SK-N-SH (cell line): ENCODE results near the gene ARHGAP26. TPM values are rescaled to one million over a fixed set of nuclear protein-coding genes. Genes with fewer than 3 reads are reported as not detected.

Experiments
- CTCF ChIA-PET: fragments of 300-600, 350-600 bp; formaldehyde crosslinking; extraction: SDS; loops from one replicate; lab custom pipeline; 2021; lab: Yijun Ruan, JAX
- POLR2A ChIA-PET: fragments of 350-600 bp; sonication (Branson Sonifier 250); formaldehyde crosslinking; extraction: SDS; loops from one replicate; lab custom pipeline; 2020; ENCODE audit warnings: antibody characterized with exemption, inconsistent platforms; lab: Yijun Ruan, JAX
- DNase-seq: peaks from one replicate; pipeline ENCODE4 v3.0.0; 2012
- H2AFZ ChIP-seq: fragments of 200-600 bp; sonication (generic); 2 replicates; pipeline ENCODE4 v1.8.1; 2016; ENCODE audit warnings: antibody characterized with exemption, mild to moderate bottlenecking, low read depth
- H3F3A ChIP-seq: fragments of 200-600 bp; sonication (generic); replicated peaks from 2 replicates; pipeline ENCODE3; 2016; ENCODE audit warnings: antibody characterized with exemption, mild to moderate bottlenecking; ENCODE audit not compliant: insufficient read depth
- H3K27ac ChIP-seq, 2 experiments: fragments of 200-500 bp in 1 of 2; fragments of 200-600 bp in 1 of 2; sonication (Bioruptor generic) in 1 of 2; sonication (generic), shearing (Covaris generic) in 1 of 2; 2 replicates each; pipeline versions ENCODE4 v1.5.1 to v1.6.1; 2014 to 2016; ENCODE audit warnings: low read depth in 2 of 2, inconsistent platforms in 1 of 2, low read length in 1 of 2, mild to moderate bottlenecking in 1 of 2, mixed read lengths in 1 of 2
- H3K27me3 ChIP-seq: fragments of 200-600 bp; sonication (generic), shearing (Covaris generic); 2 replicates; pipeline ENCODE4 v1.6.1; 2016; ENCODE audit warnings: mixed run types; ENCODE audit not compliant: insufficient read depth
- H3K36me3 ChIP-seq, 2 experiments: fragments of 200-500 bp in 1 of 2; fragments of 200-600 bp in 1 of 2; sonication (Bioruptor generic) in 1 of 2; sonication (generic) in 1 of 2; replicated peaks in 1 of 2; 2 replicates each; pipeline versions ENCODE3 to v1.5.1; 2014 to 2016; ENCODE audit warnings: low read length in 1 of 2, mild to moderate bottlenecking in 1 of 2; ENCODE audit not compliant: insufficient read depth in 2 of 2, control insufficient read depth in 1 of 2
- H3K4me1 ChIP-seq, 2 experiments: fragments of 200-500 bp in 1 of 2; fragments of 200-600 bp in 1 of 2; sonication (Bioruptor generic) in 1 of 2; sonication (generic), shearing (Covaris generic) in 1 of 2; 2 replicates each; pipeline versions ENCODE4 v1.5.1 to v1.6.1; 2014 to 2016; ENCODE audit warnings: low read depth in 1 of 2, low read length in 1 of 2, mixed run types in 1 of 2; ENCODE audit not compliant: insufficient read depth in 2 of 2, control insufficient read depth in 1 of 2
- H3K4me2 ChIP-seq: fragments of 200-600 bp; sonication (generic), shearing (Covaris generic); 2 replicates; pipeline ENCODE4 v1.6.1; 2017; ENCODE audit warnings: mixed run types
- H3K4me3 ChIP-seq, 2 experiments: fragments of 200-500 bp in 1 of 2; fragments of 200-600 bp in 1 of 2; sonication (Bioruptor generic) in 1 of 2; sonication (generic), shearing (Covaris generic) in 1 of 2; 2 replicates each; pipeline versions ENCODE4 v1.5.1 to v1.8.1; 2014 to 2016; ENCODE audit warnings: low read depth in 2 of 2, inconsistent platforms in 1 of 2, low read length in 1 of 2, mild to moderate bottlenecking in 1 of 2, mixed read lengths in 1 of 2, moderate library complexity in 1 of 2
- H3K79me2 ChIP-seq: fragments of 200-600 bp; sonication (generic); 2 replicates; pipeline ENCODE4 v1.8.1; 2017; ENCODE audit warnings: mild to moderate bottlenecking; ENCODE audit not compliant: insufficient read depth
- H3K9ac ChIP-seq: fragments of 200-600 bp; sonication (generic); 2 replicates; pipeline ENCODE4 v1.6.1; 2017; ENCODE audit warnings: mixed run types
- H3K9me2 ChIP-seq: fragments of 200-600 bp; sonication (generic); 2 replicates; pipeline ENCODE4 v1.6.1; 2017; ENCODE audit warnings: mixed run types
- H3K9me3 ChIP-seq: fragments of 200-600 bp; sonication (generic); 2 replicates; pipeline ENCODE4 v1.6.1; 2017; ENCODE audit warnings: mixed run types, mild to moderate bottlenecking, moderate library complexity
- H4K20me1 ChIP-seq: fragments of 200-600 bp; sonication (generic); 2 replicates; pipeline ENCODE4 v1.6.1; 2017; ENCODE audit warnings: mild to moderate bottlenecking, mixed run types; ENCODE audit not compliant: insufficient read depth
- CHD2 ChIP-seq: fragments of 150-350 bp; IDR thresholded peaks from 2 replicates; pipeline ENCODE4 v1.6.1; 2018; ENCODE audit warnings: low read length; ENCODE audit not compliant: partially characterized antibody
- ELF1 ChIP-seq: IDR thresholded peaks from 2 replicates; pipeline ENCODE4 v1.4.0; 2012
- EP300 ChIP-seq, 2 experiments: IDR thresholded peaks; 2 replicates each; pipeline versions ENCODE4 v1.4.0 to v1.6.1; 2012; ENCODE audit warnings: borderline replicate concordance in 1 of 2, low read depth in 1 of 2, low read length in 1 of 2
- EZH2phosphoT487 ChIP-seq: fragments of 200-600 bp; sonication (generic); IDR thresholded peaks from 2 replicates; pipeline ENCODE4 v1.6.1; 2017; ENCODE audit warnings: low read depth, mixed run types, mild to moderate bottlenecking, antibody characterized with exemption, moderate library complexity, borderline replicate concordance
- FOSL2 ChIP-seq: IDR thresholded peaks from 2 replicates; pipeline ENCODE4 v1.4.0; 2012; ENCODE audit warnings: low read depth, mild to moderate bottlenecking, moderate library complexity, borderline replicate concordance
- GABPA ChIP-seq: IDR thresholded peaks from 2 replicates; pipeline ENCODE4 v1.4.0; 2012; ENCODE audit warnings: low read depth, mild to moderate bottlenecking
- GATA2 ChIP-seq: sonication (generic); formaldehyde crosslinking; IDR thresholded peaks from 2 replicates; pipeline ENCODE4 v1.5.0; 2020; ENCODE audit warnings: mild to moderate bottlenecking, missing genetic modification reagents
- IRF3 ChIP-seq: fragments of 150-350 bp; IDR thresholded peaks from 2 replicates; pipeline ENCODE4 v1.6.1; 2016; ENCODE audit warnings: mild to moderate bottlenecking, low read depth, low read length
- JUND ChIP-seq: IDR thresholded peaks from 2 replicates; pipeline ENCODE4 v1.4.0; 2012
- MEF2A ChIP-seq: IDR thresholded peaks from 2 replicates; pipeline ENCODE4 v1.4.0; 2012; ENCODE audit warnings: low read depth, borderline replicate concordance
- NFIC ChIP-seq: IDR thresholded peaks from 2 replicates; pipeline ENCODE4 v1.4.0; 2012; ENCODE audit warnings: borderline replicate concordance
- RFX5 ChIP-seq: IDR thresholded peaks from 2 replicates; pipeline ENCODE4 v1.6.1; 2012; ENCODE audit warnings: mild to moderate bottlenecking, improper control_type of control experiment, low read length
- RXRA ChIP-seq: IDR thresholded peaks from 2 replicates; pipeline ENCODE4 v1.4.0; 2012; ENCODE audit warnings: low read depth, mild to moderate bottlenecking, borderline replicate concordance
- SIN3A ChIP-seq: IDR thresholded peaks from 2 replicates; pipeline ENCODE4 v1.6.1; 2012; ENCODE audit warnings: low read depth, mild to moderate bottlenecking, low read length, moderate library complexity, borderline replicate concordance
- TAF1 ChIP-seq: IDR thresholded peaks from 2 replicates; pipeline ENCODE4 v1.6.1; 2012; ENCODE audit warnings: low read depth, mild to moderate bottlenecking, low read length, moderate library complexity, borderline replicate concordance
- TEAD4 ChIP-seq: IDR thresholded peaks from 2 replicates; pipeline ENCODE4 v1.4.0; 2012; ENCODE audit warnings: mild to moderate bottlenecking, borderline replicate concordance; ENCODE audit not compliant: insufficient read depth
- USF1 ChIP-seq: IDR thresholded peaks from 2 replicates; pipeline ENCODE4 v1.4.0; 2012; ENCODE audit warnings: low read depth, borderline replicate concordance
- polyA plus RNA-seq, 3 experiments: library from polyadenylated mRNA; depleted of rRNA; stranded (reverse); fragments of >200 nt; gene quantifications; 2 replicates each; pipeline ENCODE4 v1.2.3, GENCODE V29; 2012
- TF ChIP-seq, protein P1 (sequence below): IDR thresholded peaks from 2 replicates; pipeline ENCODE4 v1.6.1; 2012; ENCODE audit warnings: mild to moderate bottlenecking, low read depth, low read length, moderate library complexity
- TF ChIP-seq, protein P2 (sequence below): IDR thresholded peaks from 2 replicates; pipeline ENCODE4; 2012

Gene ARHGAP26
- polyA plus RNA-seq, 1 of the 3 experiments (the other 2 are of a cell fraction): 6.1 TPM

- ChIA-PET CTCF (no interaction called here), POLR2A (no interaction called here)
- no peaks in the 10 kb centered on the region for H3K27me3 ChIP-seq
Observed at GRCh38 chr5:143072734-143073133, 302.6 kb downstream of the ARHGAP26 start.

More at GRCh38 chr5:143072734-143073133, 302.6 kb downstream of the ARHGAP26 start:
- peaks cover 3 to 16% of the 10 kb centered on the region in 2 experiments for H3K36me3 ChIP-seq
- no peak for DNase-seq
- no peak overlapping the region for H3K4me3 ChIP-seq
- H3F3A ChIP-seq: peaks cover 3% of the 10 kb centered on the region
- no peaks in the 10 kb centered on the region for H3K9me2 ChIP-seq
- H3K4me1 ChIP-seq: peaks cover 0 to 2% of the 10 kb centered on the region in 2 experiments; a peak in 1 of 4 replicates
- H3K4me2 ChIP-seq: no peak overlapping the region
- no peak overlapping the region for H3K9ac ChIP-seq
- H3K9me3 ChIP-seq: no peaks in the 10 kb centered on the region
- no peak overlapping the region for H3K27ac ChIP-seq
- H4K20me1 ChIP-seq: no peaks in the 10 kb centered on the region
- TF ChIP-seq EZH2phosphoT487 (no peak), RXRA (no peak), USF1 (no peak), TEAD4 (no peak), ELF1 (no peak), GATA2 (CRISPR knock-in tag) (no peak), IRF3 (no peak), CHD2 (no peak), RFX5 (no peak), MEF2A (no peak), EP300 (IDR thresholded peaks at IDR 0.05; ENCODE audit: borderline replicate concordance in 1 of 2, low read depth in 1 of 2, low read length in 1 of 2) (no peak), JUND (no peak), GABPA (no peak), FOSL2 (no peak), SIN3A (no peak), TAF1 (no peak), NFIC (no peak)
- TF ChIP-seq, protein P1, sequence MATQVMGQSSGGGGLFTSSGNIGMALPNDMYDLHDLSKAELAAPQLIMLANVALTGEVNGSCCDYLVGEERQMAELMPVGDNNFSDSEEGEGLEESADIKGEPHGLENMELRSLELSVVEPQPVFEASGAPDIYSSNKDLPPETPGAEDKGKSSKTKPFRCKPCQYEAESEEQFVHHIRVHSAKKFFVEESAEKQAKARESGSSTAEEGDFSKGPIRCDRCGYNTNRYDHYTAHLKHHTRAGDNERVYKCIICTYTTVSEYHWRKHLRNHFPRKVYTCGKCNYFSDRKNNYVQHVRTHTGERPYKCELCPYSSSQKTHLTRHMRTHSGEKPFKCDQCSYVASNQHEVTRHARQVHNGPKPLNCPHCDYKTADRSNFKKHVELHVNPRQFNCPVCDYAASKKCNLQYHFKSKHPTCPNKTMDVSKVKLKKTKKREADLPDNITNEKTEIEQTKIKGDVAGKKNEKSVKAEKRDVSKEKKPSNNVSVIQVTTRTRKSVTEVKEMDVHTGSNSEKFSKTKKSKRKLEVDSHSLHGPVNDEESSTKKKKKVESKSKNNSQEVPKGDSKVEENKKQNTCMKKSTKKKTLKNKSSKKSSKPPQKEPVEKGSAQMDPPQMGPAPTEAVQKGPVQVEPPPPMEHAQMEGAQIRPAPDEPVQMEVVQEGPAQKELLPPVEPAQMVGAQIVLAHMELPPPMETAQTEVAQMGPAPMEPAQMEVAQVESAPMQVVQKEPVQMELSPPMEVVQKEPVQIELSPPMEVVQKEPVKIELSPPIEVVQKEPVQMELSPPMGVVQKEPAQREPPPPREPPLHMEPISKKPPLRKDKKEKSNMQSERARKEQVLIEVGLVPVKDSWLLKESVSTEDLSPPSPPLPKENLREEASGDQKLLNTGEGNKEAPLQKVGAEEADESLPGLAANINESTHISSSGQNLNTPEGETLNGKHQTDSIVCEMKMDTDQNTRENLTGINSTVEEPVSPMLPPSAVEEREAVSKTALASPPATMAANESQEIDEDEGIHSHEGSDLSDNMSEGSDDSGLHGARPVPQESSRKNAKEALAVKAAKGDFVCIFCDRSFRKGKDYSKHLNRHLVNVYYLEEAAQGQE: no peak
- TF ChIP-seq, protein P2, sequence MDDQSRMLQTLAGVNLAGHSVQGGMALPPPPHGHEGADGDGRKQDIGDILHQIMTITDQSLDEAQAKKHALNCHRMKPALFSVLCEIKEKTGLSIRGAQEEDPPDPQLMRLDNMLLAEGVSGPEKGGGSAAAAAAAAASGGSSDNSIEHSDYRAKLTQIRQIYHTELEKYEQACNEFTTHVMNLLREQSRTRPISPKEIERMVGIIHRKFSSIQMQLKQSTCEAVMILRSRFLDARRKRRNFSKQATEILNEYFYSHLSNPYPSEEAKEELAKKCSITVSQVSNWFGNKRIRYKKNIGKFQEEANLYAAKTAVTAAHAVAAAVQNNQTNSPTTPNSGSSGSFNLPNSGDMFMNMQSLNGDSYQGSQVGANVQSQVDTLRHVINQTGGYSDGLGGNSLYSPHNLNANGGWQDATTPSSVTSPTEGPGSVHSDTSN: no peak
- no peaks in the 10 kb centered on the region for H3K79me2 ChIP-seq
- no peak overlapping the region for H2AFZ ChIP-seq
